GM10266 (cell line): ENCODE data around the gene ATP9A.

Experiments
- DNase-seq: peaks from one replicate; pipeline ENCODE4 v3.0.0; 2012; ENCODE audit errors: extremely low spot score
- CTCF ChIP-seq: IDR thresholded peaks from 2 replicates; pipeline ENCODE4 v1.5.1; 2012; ENCODE audit warnings: mild to moderate bottlenecking, low read depth; ENCODE audit not compliant: control insufficient read depth, insufficient read depth; ENCODE audit errors: missing control alignments

Gene ATP9A

GRCh38 chr20:51584737-51585136 is 183.5 kb downstream of the ATP9A start:
- DNase-seq = no peak
- TF ChIP-seq CTCF = no peak

GRCh38 chr20:51584116-51584515 is 184.1 kb downstream of the ATP9A start:
- no peak for TF ChIP-seq CTCF
- no peak for DNase-seq

- no peak for TF ChIP-seq CTCF
- DNase-seq = no peak
These were observed 184.7 kb downstream of the ATP9A start for GRCh38 chr20:51583499-51583898.

GRCh38 chr20:51583073-51583472 is 185.1 kb downstream of the ATP9A start:
- no peak for DNase-seq
- no peak for TF ChIP-seq CTCF

GRCh38 chr20:51581571-51581970 is 186.6 kb downstream of the ATP9A start:
- no peak for TF ChIP-seq CTCF
- no peak for DNase-seq

- no peak for TF ChIP-seq CTCF
These were observed 189.1 kb downstream of the ATP9A start for GRCh38 chr20:51579137-51579536.

DNA sequence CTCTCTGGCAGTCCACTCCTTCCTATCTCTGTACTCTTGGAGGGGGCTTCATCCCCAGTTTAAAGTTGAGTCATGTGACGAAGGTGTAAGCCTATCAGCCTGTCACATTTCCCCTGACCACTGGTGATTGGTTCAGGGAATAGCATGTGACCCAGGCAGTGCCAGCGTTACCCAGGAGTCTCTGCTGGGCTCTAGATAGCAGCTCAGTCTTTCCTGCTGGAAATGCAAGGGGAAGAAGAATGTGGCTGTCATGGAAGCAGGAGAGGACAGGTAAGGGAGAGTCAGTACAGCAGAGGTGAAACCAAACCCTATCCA is 190.1 kb downstream of the ATP9A start:
- DNase-seq = no peak
- no peak for TF ChIP-seq CTCF

More at GRCh38 chr20:51579137-51579536, 189.1 kb downstream of the ATP9A start:
- no peak for DNase-seq
